Neural progenitor cell (in vitro differentiated cells): ENCODE results near the gene TRIO.

Source experiments
- CTCF ChIP-seq: fragments of 200-600 bp; sonication (generic); IDR thresholded peaks from 2 replicates; pipeline ENCODE4 v1.5.1; 2017; ENCODE audit warnings: antibody characterized with exemption, mild to moderate bottlenecking
- EZH2 ChIP-seq: fragments of 200-600 bp; sonication (generic); IDR thresholded peaks from 2 replicates; pipeline ENCODE4 v1.6.1; 2017; ENCODE audit warnings: antibody characterized with exemption, mild to moderate bottlenecking, moderate library complexity
- EZH2phosphoT487 ChIP-seq: fragments of 200-600 bp; sonication (generic); IDR thresholded peaks from 2 replicates; pipeline ENCODE4 v1.6.1; 2017; ENCODE audit warnings: antibody characterized with exemption

GRCh38 chr5:14142202-14142826 lies 828 bp upstream of the TRIO start:
- no peak for TF ChIP-seq CTCF
- TF ChIP-seq EZH2phosphoT487, result no peak
- no peak for TF ChIP-seq EZH2
